AG04450 (cell line): ENCODE measurements around the gene TSC22D1. TPM values are rescaled to one million over a fixed set of nuclear protein-coding genes. Genes with fewer than 3 reads are reported as not detected.

Experiments used
- CTCF ChIA-PET: fragments of 300-600, 350-600 bp; formaldehyde crosslinking; extraction: SDS; loops from one replicate; lab custom pipeline; 2022; ENCODE audit warnings: antibody characterized with exemption, inconsistent platforms; lab: Charles Lee
- POLR2A ChIA-PET: fragments of 350-600 bp; formaldehyde crosslinking; extraction: SDS; loops from one replicate; lab custom pipeline; 2021; ENCODE audit warnings: antibody characterized with exemption, inconsistent platforms; lab: Yijun Ruan, JAX
- DNase-seq: peaks from one replicate; pipeline ENCODE4 v3.0.0-alpha.2; 2011; ENCODE audit warnings: low read depth, low spot score
- H3K27ac ChIP-seq: one replicate; pipeline ENCODE4 v1.5.1; 2012; ENCODE audit warnings: low read depth, low read length, control low read depth
- H3K27me3 ChIP-seq: one replicate; pipeline ENCODE4 v1.6.0; 2012; ENCODE audit warnings: low read length; ENCODE audit not compliant: control insufficient read depth, insufficient read depth
- H3K4me3 ChIP-seq: 2 replicates; pipeline ENCODE4 v1.5.1; 2011; ENCODE audit warnings: mild to moderate bottlenecking, low read depth, low read length, control low read depth
- H3K9me3 ChIP-seq: 2 replicates; pipeline ENCODE4 v1.5.1; 2012; ENCODE audit warnings: low read length; ENCODE audit not compliant: control insufficient read depth, insufficient read depth
- CTCF ChIP-seq: IDR thresholded peaks from 2 replicates; pipeline ENCODE4 v1.5.1; 2011; ENCODE audit warnings: low read depth, low read length, control low read depth, inconsistent platforms
- polyA plus RNA-seq: library from polyadenylated mRNA; depleted of rRNA; stranded (reverse); fragments of >200 nt; gene quantifications from 2 replicates; pipeline ENCODE4 v1.2.3, GENCODE V29; 2011

The TSC22D1 gene
- polyA plus RNA-seq, 1 experiment = 77.3 TPM

- ChIA-PET POLR2A (no interaction called here), CTCF (interaction anchor here (1.2 to 2.1 kb wide), 2 partner anchors 521 to 524 kb away, joined by 5 to 7 read pairs; no protein-coding TSS in a partner anchor)
- H3K27ac ChIP-seq = no peak overlapping the region
- no peak for TF ChIP-seq CTCF
- no peaks in the 10 kb centered on the region for H3K27me3 ChIP-seq
- no peak for DNase-seq
- H3K4me3 ChIP-seq = no peak overlapping the region
- H3K9me3 ChIP-seq = no peaks in the 10 kb centered on the region
Observed at GRCh38 chr13:44429311-44429710, 146.8 kb downstream of the TSC22D1 start.

- TF ChIP-seq CTCF = no peak
- ChIA-PET CTCF (interaction anchor here (0.7 to 1.4 kb wide), 3 partner anchors 31 to 521 kb away, joined by 3 to 5 read pairs (median 4); no protein-coding TSS in a partner anchor), POLR2A (interaction anchor here (2.5 kb wide), 1 partner anchor 10 kb away, joined by 6 read pairs; no protein-coding TSS in a partner anchor)
- peaks cover 3% of the 10 kb centered on the region for H3K27me3 ChIP-seq
- H3K9me3 ChIP-seq = no peaks in the 10 kb centered on the region
- H3K4me3 ChIP-seq = no peak overlapping the region
- H3K27ac ChIP-seq = no peak overlapping the region
- no peak for DNase-seq
Observed at GRCh38 chr13:44426461-44426860, 149.7 kb downstream of the TSC22D1 start.

- no peak for TF ChIP-seq CTCF
- H3K9me3 ChIP-seq = no peaks in the 10 kb centered on the region
- no peak for DNase-seq
- H3K27ac ChIP-seq = no peak overlapping the region
- H3K27me3 ChIP-seq = peaks cover 3% of the 10 kb centered on the region
- CTCF ChIA-PET = interaction anchor here (1.0 to 1.4 kb wide), 2 partner anchors 518 to 521 kb away, joined by 4 to 5 read pairs; no protein-coding TSS in a partner anchor
- no peak overlapping the region for H3K4me3 ChIP-seq
- POLR2A ChIA-PET = interaction anchor here (2.5 kb wide), 1 partner anchor 11 kb away, joined by 6 read pairs; no protein-coding TSS in a partner anchor
Observed at GRCh38 chr13:44425815-44426078, 150.4 kb downstream of the TSC22D1 start.

- POLR2A ChIA-PET = interaction anchor here (0.7 to 2.5 kb wide), 2 partner anchors 12 to 901 kb away, joined by 4 to 6 read pairs; no protein-coding TSS in a partner anchor
- CTCF ChIA-PET = interaction anchor here (0.6 to 1.4 kb wide), 2 partner anchors 58 to 517 kb away, joined by 3 to 5 read pairs; no protein-coding TSS in a partner anchor
- no peak for TF ChIP-seq CTCF
- Histone ChIP-seq H3K27ac (no peak overlapping the region), H3K9me3 (no peaks in the 10 kb centered on the region), H3K27me3 (peaks cover 3% of the 10 kb centered on the region), H3K4me3 (no peak overlapping the region)
- DNase-seq = no peak
Observed at GRCh38 chr13:44425041-44425814, 150.9 kb downstream of the TSC22D1 start.

- POLR2A ChIA-PET = no interaction called here
- CTCF ChIA-PET = no interaction called here
Observed at GRCh38 chr13:44423824-44424223, 152.3 kb downstream of the TSC22D1 start.

More at GRCh38 chr13:44423824-44424223, 152.3 kb downstream of the TSC22D1 start:
- no peak overlapping the region for H3K4me3 ChIP-seq
- no peaks in the 10 kb centered on the region for H3K9me3 ChIP-seq
- H3K27me3 ChIP-seq = peaks cover 3% of the 10 kb centered on the region
- DNase-seq = no peak
- TF ChIP-seq CTCF = no peak
- no peak overlapping the region for H3K27ac ChIP-seq
